ENCODE measurements around the gene RCN1. TPM values are rescaled to one million over a fixed set of nuclear protein-coding genes. Genes with fewer than 3 reads are reported as not detected.

Gene RCN1
- polyA plus RNA-seq, 10 donors, result 147 to 206 (median 172) TPM

GRCh38 chr11:32151027-32151426, 60.2 kb downstream of the RCN1 start:
- no peak for DNase-seq

- DNase-seq, result no peak
Measured at GRCh38 chr11:32152216-32152615, 61.3 kb downstream of the RCN1 start.

DNA sequence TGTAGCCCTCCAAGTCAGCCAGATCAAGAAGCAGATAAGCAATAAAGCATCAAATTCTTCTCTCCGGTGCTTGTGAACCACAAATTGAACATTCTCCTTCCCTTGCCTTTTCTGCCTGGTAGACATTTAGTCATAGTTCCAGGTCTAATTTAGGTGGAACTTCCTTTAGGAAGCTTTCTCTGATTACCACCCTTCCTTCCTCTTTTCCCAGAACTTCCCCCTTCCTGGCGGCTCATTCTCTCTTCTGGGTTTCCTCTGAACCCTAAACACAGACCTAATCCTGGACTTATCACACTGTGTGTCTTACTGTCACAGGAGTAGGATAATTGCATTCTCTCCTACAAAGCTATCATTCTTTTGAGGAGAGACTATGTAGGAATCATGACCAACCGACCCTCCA, 61.9 kb downstream of the RCN1 start:
- no peak for DNase-seq

GRCh38 chr11:32153747-32154146, 62.9 kb downstream of the RCN1 start:
- DNase-seq, result no peak

DNA sequence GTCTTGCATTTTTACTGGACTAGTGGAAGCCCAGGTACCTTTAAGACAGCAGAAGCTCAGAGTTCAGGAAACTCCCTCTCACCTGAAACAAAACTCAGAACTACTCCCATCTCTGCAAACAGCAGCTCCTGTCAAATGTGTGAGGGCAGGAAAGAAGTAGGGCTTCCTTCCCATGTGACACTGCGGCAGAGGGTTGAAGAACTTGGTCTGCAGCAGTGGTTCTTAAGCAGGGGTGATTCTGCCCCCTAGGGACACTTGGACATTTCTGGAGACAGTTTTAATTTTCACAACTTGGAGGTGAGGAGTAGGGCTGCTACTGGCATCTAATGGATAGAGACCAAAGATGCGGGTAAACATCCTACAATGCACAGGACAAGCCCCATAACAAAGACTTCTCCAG, 63.4 kb downstream of the RCN1 start:
- DNase-seq, result no peak

All from muscle of back (tissue), 11 donors.